Neutrophil (primary cell): ENCODE results near the gene AVEN.

ENCODE experiments used
- H3K27ac ChIP-seq: fragments of 200-600 bp; sonication (generic); 2 replicates; pipeline ENCODE4 v1.5.1; 2016; ENCODE audit warnings: mild to moderate bottlenecking, moderate library complexity
- H3K27me3 ChIP-seq: fragments of 200-600 bp; sonication (generic); 2 replicates; pipeline ENCODE4 v1.6.0; 2016; ENCODE audit warnings: mild to moderate bottlenecking
- H3K36me3 ChIP-seq: fragments of 200-600 bp; sonication (generic); 2 replicates; pipeline ENCODE4 v1.5.1; 2017
- H3K4me1 ChIP-seq, 2 experiments: fragments of 200-600 bp in 1 of 2; sonication (generic) in 1 of 2; 1 replicate in 1 of 2; 2 replicates in 1 of 2; pipeline versions ENCODE4 v1.5.1 to v1.6.1; 2013 to 2016; ENCODE audit warnings: low read depth in 1 of 2, low read length in 1 of 2, mild to moderate bottlenecking in 1 of 2, moderate library complexity in 1 of 2; ENCODE audit not compliant: control insufficient read depth in 1 of 2, insufficient read depth in 1 of 2
- H3K4me3 ChIP-seq, 2 experiments: fragments of 200-600 bp in 1 of 2; sonication (generic) in 1 of 2; 1 replicate in 1 of 2; 2 replicates in 1 of 2; pipeline ENCODE4 v1.5.1; 2013 to 2016; ENCODE audit warnings: low read depth in 1 of 2, low read length in 1 of 2, mild to moderate bottlenecking in 1 of 2, moderate library complexity in 1 of 2
- H3K9me3 ChIP-seq: fragments of 200-600 bp; sonication (generic); 2 replicates; pipeline ENCODE4 v1.5.1; 2016
- CTCF ChIP-seq: fragments of 200-600 bp; sonication (generic); IDR thresholded peaks from 2 replicates; pipeline ENCODE4 v1.5.1; 2016; ENCODE audit warnings: antibody characterized with exemption

The AVEN gene

GRCh38 chr15:33839540-33839939 lies 199.5 kb downstream of the AVEN start:
- Histone ChIP-seq H3K27me3 (no peaks in the 10 kb centered on the region), H3K9me3 (no peaks in the 10 kb centered on the region), H3K27ac (no peak overlapping the region), H3K36me3 (no peaks in the 10 kb centered on the region), H3K4me1 (no peaks in the 10 kb centered on the region), H3K4me3 (no peak overlapping the region)
- TF ChIP-seq CTCF = no peak

- no peak for TF ChIP-seq CTCF
- no peak overlapping the region for H3K27ac ChIP-seq
- no peaks in the 10 kb centered on the region for H3K36me3 ChIP-seq
Measured at GRCh38 chr15:33837294-33837693, 201.7 kb downstream of the AVEN start.

GRCh38 chr15:33834892-33835743 lies 203.9 kb downstream of the AVEN start:
- H3K9me3 ChIP-seq = no peaks in the 10 kb centered on the region
- no peaks in the 10 kb centered on the region for H3K27me3 ChIP-seq
- no peak for TF ChIP-seq CTCF
- H3K27ac ChIP-seq = no peak overlapping the region
- no peaks in the 10 kb centered on the region for H3K4me1 ChIP-seq
- no peak overlapping the region for H3K4me3 ChIP-seq
- H3K36me3 ChIP-seq = no peaks in the 10 kb centered on the region

More at GRCh38 chr15:33837294-33837693, 201.7 kb downstream of the AVEN start:
- Histone ChIP-seq H3K4me1 (no peaks in the 10 kb centered on the region), H3K4me3 (no peak overlapping the region), H3K9me3 (no peaks in the 10 kb centered on the region), H3K27me3 (no peaks in the 10 kb centered on the region)

GRCh38 chr15:33831646-33832045 lies 207.4 kb downstream of the AVEN start:
- Histone ChIP-seq H3K4me1 (no peaks in the 10 kb centered on the region), H3K36me3 (no peaks in the 10 kb centered on the region), H3K27me3 (no peaks in the 10 kb centered on the region), H3K4me3 (no peak overlapping the region), H3K9me3 (no peaks in the 10 kb centered on the region), H3K27ac (no peak overlapping the region)
- TF ChIP-seq CTCF = no peak

- H3K27ac ChIP-seq = no peak overlapping the region
- H3K4me1 ChIP-seq = no peaks in the 10 kb centered on the region
- no peak for TF ChIP-seq CTCF
- no peaks in the 10 kb centered on the region for H3K27me3 ChIP-seq
- no peaks in the 10 kb centered on the region for H3K36me3 ChIP-seq
- no peaks in the 10 kb centered on the region for H3K9me3 ChIP-seq
- H3K4me3 ChIP-seq = no peak overlapping the region
Measured at GRCh38 chr15:33830351-33830750, 208.7 kb downstream of the AVEN start.
